Muscle of back (tissue), 11 donors: ENCODE data around the gene DHX58. TPM values are rescaled to one million over a fixed set of nuclear protein-coding genes. Genes with fewer than 3 reads are reported as not detected.

ENCODE experiments used
- DNase-seq, 3 donors: peaks; one replicate each; pipeline versions ENCODE4 v3.0.0 to v3.0.0-alpha.2; 2013
- polyA plus RNA-seq, 10 donors: library from polyadenylated mRNA; unstranded; fragments of 120-200 nt; gene quantifications; one replicate each; pipeline ENCODE4 v1.2.1, GENCODE V29; 2013; ENCODE audit not compliant: insufficient read length in 10 of 10

The DHX58 gene
- polyA plus RNA-seq, 10 donors: 3.7 to 8.7 (median 5.2) TPM

- no peak for DNase-seq
These were observed 57.0 kb downstream of the DHX58 start for GRCh38 chr17:42055496-42055895.

DNA sequence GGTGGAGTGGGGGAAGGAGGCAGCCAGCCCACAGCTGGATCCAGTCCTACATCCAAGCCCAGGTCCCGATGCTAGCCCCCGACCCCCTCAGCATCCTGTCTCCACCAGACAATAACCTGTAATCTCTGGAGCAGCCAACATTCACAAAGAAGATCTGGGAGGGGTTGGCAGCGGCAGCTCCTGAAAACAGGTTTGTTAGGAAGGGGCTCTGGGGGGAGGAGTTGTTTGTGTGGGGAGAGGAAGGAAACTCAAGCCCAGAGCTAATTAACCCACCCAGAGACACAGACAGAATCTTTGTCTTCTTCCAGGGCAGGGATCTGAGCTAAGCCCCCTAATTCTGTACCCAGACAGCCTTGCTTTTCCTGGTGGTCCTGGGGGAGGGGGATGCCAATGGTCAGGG is 57.5 kb downstream of the DHX58 start:
- no peak for DNase-seq

GRCh38 chr17:42053731-42054500 is 58.6 kb downstream of the DHX58 start:
- DNase-seq: peak in 1 of 3 donors; percentile 31

- DNase-seq: no peak
These were observed 60.1 kb downstream of the DHX58 start for GRCh38 chr17:42052346-42052877.

DNA sequence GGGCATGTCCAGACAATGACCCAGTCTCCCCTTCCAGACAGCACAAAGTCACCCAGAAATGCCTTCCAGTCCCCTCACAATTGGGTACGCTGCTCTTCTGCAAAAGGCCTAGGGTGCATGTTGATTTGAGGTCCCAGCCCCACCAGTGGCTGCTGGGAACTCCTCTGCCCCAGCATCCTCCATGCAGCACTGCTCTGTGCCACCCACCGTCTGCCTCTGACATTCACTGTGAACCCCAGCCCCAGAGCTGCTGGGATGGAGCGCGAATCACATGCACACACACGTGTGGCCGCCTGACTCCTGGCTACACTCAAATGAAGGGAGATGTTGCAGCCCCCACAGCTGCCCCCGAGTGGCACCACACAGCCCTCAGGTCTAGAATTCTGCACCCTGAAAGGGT is 60.9 kb downstream of the DHX58 start:
- no peak for DNase-seq

Other genes with a start within 250 kb of the DHX58 start
- 1 to 10 TPM; 4.4 to 6.4 (median 5.6) TPM for gene KLHL11, start 247.3 kb downstream of the DHX58 start, polyA plus RNA-seq
- 10 to 100 TPM; 48.4 to 77.4 (median 58.5) TPM for gene ACLY, start 193.8 kb downstream of the DHX58 start, polyA plus RNA-seq
- 1 to 10 TPM in 1 of 10 donors, under 1 TPM in 9; 0.53 to 1.2 (median 0.71) TPM for gene ODAD4, start 182.1 kb downstream of the DHX58 start, polyA plus RNA-seq
- 10 to 100 TPM; 34.3 to 62.8 (median 41.1) TPM for gene CNP, start 145.9 kb downstream of the DHX58 start, polyA plus RNA-seq
- gene DNAJC7, start 95.3 kb downstream of the DHX58 start, polyA plus RNA-seq: 100 to 1,000 TPM in 2 of 10 donors, 10 to 100 TPM in 8; 79.1 to 109 (median 91.0) TPM
- 10 to 100 TPM; 32.9 to 50.9 (median 41.2) TPM for gene NKIRAS2, start 92.6 kb downstream of the DHX58 start, polyA plus RNA-seq
- gene C17orf113, start 62.1 kb downstream of the DHX58 start, polyA plus RNA-seq: 1 to 10 TPM in 6 of 10 donors, under 1 TPM in 4; 0.87 to 1.7 (median 1.0) TPM
- 10 to 100 TPM in 2 of 10 donors, 1 to 10 TPM in 8; 4.3 to 16.1 (median 7.8) TPM for gene ZNF385C, start 14.2 kb downstream of the DHX58 start, polyA plus RNA-seq
- gene KAT2A, start 8.7 kb upstream of the DHX58 start, polyA plus RNA-seq: 10 to 100 TPM; 28.7 to 62.9 (median 44.1) TPM
- gene HSPB9, start 10.1 kb upstream of the DHX58 start, polyA plus RNA-seq: under 1 TPM in 9 of 10 donors, not detected in 1; 0.11 to 0.38 (median 0.21) TPM
- gene RAB5C, start 42.3 kb upstream of the DHX58 start, polyA plus RNA-seq: 10 to 100 TPM; 49.8 to 89.5 (median 63.1) TPM
- under 1 TPM in 3 of 10 donors, not detected in 7; 0.03 to 0.06 (median 0.05) TPM for gene KCNH4, start 68.4 kb upstream of the DHX58 start, polyA plus RNA-seq
- under 1 TPM in 1 of 10 donors, not detected in 9; 0.27 TPM for gene HCRT, start 72.7 kb upstream of the DHX58 start, polyA plus RNA-seq
- 10 to 100 TPM in 5 of 10 donors, 1 to 10 TPM in 5; 8.4 to 12.9 (median 10.2) TPM for gene GHDC, start 81.8 kb upstream of the DHX58 start, polyA plus RNA-seq
- gene STAT5B, start 163.7 kb upstream of the DHX58 start, polyA plus RNA-seq: 10 to 100 TPM; 30.4 to 51.6 (median 40.3) TPM
- gene STAT5A, start 175.8 kb upstream of the DHX58 start, polyA plus RNA-seq: 10 to 100 TPM; 13.5 to 19.9 (median 16.0) TPM